Activated CD8-positive, alpha-beta memory T cell treated with anti-CD3 and anti-CD28 coated beads, Interleukin-2, amount 50 U/mL, for 4 hours (primary cell): ENCODE data around the gene CTNND1.
"Not testable (repeated sequence)": the region's sequence is repeated elsewhere in the genome, so short reads cannot be mapped to it uniquely, and the experiment has no call there.

Source experiments
- DNase-seq: peaks from one replicate; pipeline ENCODE4 v3.0.0-alpha.2; 2020

Gene CTNND1, protein sequence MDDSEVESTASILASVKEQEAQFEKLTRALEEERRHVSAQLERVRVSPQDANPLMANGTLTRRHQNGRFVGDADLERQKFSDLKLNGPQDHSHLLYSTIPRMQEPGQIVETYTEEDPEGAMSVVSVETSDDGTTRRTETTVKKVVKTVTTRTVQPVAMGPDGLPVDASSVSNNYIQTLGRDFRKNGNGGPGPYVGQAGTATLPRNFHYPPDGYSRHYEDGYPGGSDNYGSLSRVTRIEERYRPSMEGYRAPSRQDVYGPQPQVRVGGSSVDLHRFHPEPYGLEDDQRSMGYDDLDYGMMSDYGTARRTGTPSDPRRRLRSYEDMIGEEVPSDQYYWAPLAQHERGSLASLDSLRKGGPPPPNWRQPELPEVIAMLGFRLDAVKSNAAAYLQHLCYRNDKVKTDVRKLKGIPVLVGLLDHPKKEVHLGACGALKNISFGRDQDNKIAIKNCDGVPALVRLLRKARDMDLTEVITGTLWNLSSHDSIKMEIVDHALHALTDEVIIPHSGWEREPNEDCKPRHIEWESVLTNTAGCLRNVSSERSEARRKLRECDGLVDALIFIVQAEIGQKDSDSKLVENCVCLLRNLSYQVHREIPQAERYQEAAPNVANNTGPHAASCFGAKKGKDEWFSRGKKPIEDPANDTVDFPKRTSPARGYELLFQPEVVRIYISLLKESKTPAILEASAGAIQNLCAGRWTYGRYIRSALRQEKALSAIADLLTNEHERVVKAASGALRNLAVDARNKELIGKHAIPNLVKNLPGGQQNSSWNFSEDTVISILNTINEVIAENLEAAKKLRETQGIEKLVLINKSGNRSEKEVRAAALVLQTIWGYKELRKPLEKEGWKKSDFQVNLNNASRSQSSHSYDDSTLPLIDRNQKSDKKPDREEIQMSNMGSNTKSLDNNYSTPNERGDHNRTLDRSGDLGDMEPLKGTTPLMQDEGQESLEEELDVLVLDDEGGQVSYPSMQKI

DNA sequence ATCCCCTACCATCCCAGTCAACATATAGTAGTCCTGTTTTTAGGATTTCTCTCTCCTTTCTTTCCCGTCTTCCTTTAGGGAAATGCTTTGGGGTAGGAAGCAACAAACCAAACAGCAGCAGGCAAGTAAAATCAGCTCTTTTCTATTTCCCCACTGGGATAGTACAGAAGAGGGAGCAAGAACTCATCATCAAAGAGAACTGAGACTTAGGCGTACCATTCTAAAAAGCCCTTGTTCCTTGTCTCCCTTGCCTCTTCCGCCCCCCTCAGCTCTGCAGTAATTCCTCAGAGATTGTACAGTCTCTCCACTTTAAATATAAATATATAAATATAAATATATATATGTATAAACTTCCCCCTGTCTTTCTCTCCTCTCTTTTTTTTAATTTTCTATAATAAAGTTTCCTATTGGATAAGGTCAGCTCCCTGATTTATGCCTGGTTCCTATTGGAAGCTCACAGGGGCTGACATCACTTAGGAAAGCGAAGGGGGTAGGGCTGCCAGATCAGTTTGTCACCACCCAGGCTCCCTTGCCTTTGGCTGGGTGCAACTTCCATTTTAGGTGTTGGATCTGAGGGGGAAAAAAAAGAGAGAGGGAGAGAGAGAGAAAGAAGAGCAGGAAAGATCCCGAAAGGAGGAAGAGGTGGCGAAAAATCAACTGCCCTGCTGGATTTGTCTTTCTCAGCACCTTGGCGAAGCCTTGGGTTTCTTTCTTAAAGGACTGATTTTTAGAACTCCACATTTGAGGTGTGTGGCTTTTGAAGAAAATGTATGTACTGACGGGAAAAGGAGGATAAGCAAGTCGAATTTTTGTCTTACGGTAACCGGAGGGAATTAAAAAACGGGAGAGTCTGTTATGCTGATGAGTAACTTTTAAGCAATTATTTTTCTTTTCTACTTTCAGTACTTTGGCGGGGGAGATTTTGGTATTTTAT lies at the start of gene CTNND1:
TSS of gene CTNND1 (plus strand) at position 502 of the 934 bp plus-strand sequence. CDS start 29,677 bp downstream, outside the sequence.
- no peak for DNase-seq

DNA sequence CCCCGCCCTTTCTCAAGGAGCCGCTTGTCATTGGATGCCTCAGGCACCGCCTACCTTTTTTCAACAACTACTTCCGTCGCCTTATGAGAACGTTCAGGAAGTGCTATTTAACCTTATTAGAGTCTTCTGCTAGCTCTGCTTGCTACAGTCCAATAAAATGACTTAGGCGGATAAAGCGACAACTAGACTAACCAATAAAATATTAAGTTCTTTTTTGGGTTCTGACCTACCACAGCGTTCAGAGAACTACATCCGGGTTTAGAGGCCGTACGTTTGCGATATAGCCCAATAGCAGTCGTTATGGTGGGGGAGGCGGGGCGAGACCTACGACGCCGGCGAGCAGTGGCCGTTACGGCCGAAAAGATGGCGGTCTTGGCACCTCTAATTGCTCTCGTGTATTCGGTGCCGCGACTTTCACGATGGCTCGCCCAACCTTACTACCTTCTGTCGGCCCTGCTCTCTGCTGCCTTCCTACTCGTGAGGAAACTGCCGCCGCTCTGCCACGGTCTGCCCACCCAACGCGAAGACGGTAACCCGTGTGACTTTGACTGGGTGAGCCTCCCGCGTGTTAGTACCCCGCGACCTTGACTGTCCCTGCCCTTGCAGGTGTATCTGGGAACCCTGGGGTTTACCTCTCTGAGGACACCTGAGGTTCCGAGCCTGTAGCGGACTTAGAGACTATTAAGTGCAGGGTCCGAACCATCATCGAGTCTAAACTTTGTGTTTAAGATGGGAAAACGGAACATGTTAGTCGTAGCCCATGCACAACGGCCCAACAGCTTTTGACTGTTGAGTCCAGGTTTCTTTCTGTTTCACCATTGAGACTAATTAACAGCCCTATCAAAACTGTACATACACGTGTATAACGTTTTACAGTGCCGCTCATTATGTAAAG lies 49.1 kb upstream of the CTNND1 start, which contains the start of gene TMX2:
TSS of gene TMX2 (plus strand) at position 338 of the 895 bp plus-strand sequence. CDS start at position 364, 26 bp downstream.
- DNase-seq = peak; percentile 86

DNA sequence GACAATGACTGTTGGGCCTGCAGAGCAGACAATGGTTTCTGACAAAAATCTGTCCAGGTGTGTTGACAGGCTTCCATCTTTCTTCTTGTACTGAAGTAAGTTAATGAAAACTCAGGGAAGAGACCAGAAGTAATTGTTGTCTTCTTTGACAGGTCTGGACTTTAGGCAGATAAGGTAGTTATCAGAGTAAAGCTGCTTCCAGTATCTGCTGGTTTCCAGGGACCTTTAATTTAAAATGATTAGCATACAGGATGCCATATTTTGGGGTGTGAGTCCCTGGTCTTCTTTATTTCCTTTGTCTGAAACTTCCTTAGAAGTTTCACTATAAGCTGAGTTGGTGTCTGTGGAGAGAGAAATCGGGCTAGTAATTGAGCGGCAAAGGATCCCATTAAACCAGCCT lies 47.8 kb upstream of the CTNND1 start:
- DNase-seq = no peak

DNA sequence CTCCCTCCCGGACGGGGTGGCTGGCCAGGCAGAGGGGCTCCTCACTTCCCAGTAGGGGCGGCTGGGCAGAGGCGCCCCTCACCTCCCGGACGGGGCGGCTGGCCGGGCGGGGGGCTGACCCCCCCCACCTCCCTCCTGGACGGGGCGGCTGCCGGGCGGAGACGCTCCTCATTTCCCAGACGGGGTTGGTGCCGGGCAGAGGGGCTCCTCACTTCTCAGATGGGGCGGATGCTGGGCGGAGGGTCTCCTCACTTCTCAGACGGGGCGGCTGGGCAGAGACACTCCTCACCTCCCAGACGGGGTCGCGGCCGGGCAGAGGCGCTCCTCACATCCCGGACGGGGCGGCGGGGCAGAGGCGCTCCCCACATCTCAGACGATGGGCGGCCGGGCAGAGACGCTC lies 44.9 kb upstream of the CTNND1 start:
- DNase-seq = not testable (repeated sequence)

DNA sequence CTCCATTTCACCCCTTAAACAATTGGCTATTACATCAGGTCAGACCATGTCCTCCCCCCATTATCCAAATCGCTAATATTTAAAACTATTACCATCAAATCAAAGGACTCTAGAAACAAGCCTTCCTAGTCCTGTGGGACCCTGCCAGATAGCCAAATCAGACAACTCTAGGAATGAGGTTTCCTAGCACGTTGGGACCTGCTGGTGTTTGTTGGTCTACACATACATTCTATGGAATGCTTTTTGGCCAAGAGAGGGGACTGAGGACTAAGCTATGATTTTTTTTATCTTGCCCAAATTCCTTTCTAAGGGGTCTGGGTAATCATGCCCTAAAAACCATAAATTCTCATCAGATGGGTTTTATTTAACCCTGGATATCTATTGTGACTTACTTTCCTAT lies 34.4 kb upstream of the CTNND1 start:
- no peak for DNase-seq

DNA sequence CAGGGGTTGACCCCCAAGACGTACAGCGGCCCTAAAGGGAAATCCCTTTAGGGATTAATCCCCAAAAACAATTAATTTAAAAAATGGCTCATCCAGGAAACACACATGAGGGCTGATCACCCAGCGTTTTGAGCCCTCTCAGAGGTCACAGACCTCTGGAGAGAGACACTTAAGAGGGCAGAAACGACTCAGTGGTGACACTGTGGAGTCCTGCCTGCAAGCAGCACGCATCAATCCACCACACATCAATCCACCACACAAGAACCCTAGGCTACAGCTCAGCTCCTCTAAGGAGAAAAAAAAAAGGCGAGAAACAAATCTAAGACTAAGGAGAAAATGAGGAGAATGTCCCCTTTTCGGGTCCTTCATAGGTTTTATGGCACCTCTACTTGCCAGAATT lies 32.8 kb upstream of the CTNND1 start:
- DNase-seq = no peak

DNA sequence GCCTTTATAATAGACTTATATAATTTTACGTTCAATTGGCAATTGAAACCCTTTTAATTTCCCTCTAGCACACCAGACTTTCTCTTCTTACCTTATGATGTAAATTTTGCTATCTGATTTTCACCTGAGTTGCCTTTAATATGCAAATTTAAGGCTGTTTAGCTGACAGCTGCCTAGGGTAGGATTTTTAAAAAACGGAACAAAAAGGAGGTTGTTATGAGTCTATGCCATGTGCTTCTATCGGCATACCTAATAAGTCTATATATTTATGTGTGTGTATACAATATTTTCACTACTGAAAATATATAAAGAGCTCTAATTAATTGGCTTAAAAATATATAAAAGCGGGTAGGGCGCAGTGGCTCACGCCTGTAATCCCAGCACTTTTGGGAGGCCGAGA lies 32.1 kb upstream of the CTNND1 start:
- no peak for DNase-seq

DNA sequence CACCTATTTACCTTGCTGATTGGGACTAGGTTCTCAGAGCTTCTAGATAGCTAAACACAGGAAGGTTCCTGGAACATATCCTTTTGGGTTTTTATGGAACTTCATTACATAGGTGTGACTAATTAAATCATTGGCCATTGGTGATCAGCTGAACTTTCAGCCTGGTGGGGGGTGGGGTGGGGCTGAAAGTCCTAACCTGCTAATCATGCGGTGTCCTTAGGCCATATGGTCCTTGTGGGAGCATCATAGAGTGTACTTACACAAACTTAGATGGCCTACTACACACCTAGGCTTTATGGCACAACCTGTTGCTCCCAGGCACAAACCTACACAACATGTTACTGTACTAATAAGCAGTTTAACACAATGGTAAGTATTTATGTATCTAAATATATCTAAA lies 28.9 kb upstream of the CTNND1 start:
- DNase-seq = no peak

DNA sequence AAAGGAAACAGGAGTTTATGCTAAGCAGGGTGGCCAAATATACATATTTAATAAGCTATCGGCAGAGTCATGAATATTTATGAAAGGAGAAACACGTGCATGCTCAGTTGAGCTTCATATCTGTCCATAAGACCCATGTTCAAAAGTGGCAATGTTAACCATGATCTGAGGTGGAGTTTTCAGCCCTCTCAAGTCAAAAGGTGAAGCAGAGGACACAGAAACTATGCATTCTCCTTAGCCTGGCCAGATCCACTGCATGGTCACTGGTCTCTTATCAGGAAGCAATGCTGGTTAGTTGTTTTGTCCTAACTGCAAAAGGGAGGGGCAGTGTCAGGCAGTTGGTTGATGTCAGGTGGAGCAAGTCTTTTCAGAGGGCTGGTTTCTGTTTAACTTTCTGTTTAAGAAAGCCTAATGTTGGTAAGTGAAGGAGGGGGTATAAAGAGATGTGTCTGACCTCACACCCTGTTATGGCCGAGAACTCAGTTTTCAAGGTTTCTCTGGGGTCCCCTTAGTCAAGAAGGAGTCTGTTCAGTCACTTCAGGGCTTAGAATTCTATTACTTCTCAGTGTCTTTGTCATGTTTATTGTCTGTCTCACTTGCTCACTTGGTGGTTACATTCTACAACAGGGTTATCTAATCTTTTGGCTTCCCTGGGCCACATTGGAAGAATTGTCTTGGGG lies 25.8 kb upstream of the CTNND1 start:
- no peak for DNase-seq

DNA sequence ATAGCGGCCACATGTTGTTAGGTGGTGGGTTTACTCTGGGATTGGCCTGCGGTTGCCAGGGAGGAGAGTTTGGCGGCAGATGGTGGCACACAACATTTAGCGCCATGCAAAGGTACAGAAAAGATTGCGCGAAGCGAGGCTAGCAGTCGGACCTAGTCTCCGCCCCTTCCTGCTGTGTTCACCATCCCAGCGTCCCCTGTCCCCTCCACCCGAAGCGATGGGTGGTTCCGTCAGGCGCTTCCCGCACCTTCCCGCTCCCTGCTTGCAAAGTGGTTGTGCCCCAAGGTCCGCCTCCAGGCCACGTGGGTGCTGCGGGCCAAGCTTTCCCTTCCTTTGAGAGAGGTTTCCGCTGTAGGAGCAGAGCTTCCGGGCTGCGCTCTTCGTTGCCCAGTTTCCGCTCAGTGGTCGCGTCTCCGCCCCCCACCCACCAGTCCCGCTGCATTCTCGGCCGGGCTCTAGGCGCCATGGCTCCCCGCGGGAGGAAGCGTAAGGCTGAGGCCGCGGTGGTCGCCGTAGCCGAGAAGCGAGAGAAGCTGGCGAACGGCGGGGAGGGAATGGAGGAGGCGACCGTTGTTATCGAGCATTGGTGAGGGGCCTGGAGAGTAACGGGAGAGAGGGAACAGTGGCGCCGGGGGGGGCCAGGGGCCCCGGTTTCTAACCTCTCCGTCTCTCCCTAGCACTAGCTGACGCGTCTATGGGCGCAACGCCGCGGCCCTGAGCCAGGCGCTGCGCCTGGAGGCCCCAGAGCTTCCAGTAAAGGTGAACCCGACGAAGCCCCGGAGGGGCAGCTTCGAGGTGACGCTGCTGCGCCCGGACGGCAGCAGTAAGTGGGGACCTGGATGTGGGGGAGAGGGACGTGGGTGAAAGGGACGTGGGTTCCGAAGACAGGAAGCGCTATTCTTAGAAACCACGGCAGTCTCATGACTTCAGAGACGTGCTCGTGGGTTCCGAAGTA lies 20.2 kb upstream of the CTNND1 start, which contains the start of gene SELENOH:
TSS of gene SELENOH (plus strand) at position 360 of the 955 bp plus-strand sequence. CDS start at position 465, 105 bp downstream.
- peak; percentile 89 for DNase-seq

DNA sequence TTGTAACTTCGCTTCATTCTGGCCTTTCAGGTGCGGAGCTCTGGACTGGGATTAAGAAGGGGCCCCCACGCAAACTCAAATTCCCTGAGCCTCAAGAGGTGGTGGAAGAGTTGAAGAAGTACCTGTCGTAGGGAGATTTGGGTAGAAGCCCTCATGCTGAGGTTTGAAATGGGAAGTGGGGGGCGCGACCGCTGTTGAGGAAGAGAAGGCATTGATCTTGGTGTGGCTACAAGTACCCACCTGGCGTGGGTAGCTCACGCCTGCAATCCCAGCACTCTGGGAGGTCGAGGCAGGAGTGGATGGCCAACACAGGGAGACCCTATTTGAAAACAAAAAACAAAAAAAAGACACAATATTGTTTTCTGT lies 19.5 kb upstream of the CTNND1 start:
- DNase-seq = no peak

DNA sequence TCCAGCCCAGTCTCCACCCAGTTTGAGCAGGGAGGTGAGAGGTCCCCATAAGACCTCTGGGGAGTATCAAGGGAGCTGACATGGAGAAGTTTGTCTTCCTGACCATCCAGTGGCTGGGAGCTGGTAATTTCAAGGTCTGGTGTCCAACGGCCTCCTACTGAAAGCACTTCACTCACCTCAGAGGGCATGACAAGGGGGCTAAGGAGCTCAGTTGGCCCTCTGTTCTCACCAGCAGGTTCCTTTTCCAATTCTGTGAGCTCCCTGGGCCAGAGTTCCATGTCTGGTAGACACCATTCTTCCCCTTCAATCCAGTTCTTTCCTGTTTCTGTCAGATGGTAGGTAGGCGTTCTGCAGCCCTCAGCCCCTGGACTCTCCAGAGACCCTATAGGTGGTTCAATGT lies 17.2 kb upstream of the CTNND1 start:
- DNase-seq = no peak

DNA sequence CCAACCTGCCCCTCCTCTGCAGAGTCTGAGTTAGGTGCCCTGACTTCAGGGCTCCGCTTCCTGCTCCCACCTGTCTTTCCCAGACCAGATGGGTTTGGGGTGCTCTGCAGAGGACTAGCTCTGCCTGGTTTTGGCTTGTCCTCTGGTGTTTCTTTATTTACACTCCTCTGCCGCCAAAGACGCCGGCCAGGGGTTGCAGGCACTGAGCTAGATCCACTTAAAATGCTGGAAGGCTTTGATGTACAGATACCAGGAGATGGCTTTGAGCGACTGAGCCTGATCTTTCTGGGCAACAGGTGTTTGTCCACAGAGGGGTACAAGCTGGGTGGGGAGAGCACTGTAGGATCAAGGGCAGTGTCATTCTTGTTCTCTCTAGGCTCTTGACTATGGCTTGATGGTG lies 16.4 kb upstream of the CTNND1 start:
- no peak for DNase-seq

DNA sequence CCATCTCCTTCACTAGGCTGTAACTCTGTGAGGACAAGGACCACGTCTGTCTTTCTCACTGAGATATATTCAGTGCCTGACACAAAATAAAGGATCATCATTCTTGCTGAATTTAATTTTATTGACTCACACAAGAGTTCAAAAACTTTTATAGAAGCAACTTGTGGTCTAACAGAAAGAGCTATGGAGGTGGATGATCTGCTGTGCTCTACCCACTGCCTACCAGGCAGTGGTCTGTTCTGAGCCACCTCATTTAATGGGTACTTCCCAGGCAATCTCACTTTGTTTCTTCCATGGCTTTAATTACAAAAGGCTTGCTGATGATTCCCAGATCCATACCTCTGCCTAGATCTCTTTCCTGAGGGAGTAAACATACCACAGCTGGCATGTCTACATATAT lies 14.7 kb upstream of the CTNND1 start:
- no peak for DNase-seq

DNA sequence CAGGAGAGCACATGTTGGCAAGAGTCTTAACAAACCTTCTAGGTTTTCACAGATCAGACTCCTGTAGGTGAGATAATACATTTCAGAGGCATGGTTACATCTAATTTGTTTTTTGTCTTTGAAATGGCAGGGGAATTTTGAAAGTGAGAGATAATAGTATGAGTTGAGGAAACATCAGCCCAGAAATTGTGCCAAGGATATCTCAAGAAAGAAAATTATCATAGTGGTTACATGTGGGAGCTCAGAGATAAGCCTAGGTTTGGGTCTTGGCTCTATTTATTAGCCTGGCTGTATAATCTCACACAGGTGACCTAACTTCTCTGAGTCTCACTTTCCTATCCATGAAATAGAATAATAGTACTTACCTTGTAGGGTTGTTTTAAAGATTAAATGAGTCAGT lies 10.4 kb upstream of the CTNND1 start:
- DNase-seq = no peak

DNA sequence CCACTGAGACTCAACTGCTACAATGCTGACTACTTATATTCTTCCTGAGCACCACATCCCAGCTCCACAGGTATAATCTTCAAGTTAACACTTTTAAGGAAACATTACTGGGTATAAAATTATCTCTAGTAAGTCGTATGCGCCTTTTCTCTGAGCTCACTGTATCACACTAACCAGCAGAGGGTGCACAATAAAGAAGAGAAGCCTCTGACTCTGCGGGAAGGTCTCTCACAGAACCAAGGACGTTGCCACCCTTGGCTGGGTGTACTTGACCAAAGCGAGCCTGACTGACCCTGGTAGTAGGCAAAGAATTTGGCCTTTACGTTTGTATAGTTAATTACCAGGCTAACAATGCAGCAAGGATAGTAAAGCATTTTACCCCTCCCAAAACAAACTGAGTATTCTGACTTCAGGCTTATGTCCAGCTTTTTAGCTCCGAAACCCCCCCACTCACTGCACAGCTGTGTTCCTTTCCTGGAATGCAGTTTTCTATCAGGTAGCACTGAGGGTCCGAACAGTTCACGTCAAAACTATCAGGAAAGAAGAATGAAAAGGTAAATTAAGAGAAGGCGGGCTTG lies 9.8 kb upstream of the CTNND1 start, which contains the start of gene BTBD18:
TSS of gene BTBD18 (minus strand) at position 144 of the 578 bp plus-strand sequence. CDS start 631 bp downstream, outside the sequence.
- DNase-seq = no peak

DNA sequence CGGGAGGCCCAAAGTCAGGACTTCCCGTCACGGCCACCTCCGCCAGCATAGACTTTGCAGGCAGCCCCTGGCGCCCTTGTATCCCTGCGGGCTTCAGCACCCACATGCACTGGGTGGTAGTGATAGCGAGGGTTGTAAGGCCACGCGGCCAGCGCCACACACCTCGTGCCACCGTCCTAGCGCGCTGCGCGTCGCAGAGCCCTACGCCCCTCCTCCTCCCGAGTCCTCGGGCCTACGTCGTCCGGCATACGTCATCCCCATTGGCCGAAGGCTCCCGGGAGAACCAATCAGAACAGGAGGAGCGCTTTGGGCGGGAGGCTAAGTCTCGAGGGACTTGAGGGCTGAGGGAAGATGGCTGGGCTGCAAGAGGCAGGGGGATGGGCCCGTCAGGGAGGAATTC lies 8.6 kb upstream of the CTNND1 start:
- DNase-seq = no peak

DNA sequence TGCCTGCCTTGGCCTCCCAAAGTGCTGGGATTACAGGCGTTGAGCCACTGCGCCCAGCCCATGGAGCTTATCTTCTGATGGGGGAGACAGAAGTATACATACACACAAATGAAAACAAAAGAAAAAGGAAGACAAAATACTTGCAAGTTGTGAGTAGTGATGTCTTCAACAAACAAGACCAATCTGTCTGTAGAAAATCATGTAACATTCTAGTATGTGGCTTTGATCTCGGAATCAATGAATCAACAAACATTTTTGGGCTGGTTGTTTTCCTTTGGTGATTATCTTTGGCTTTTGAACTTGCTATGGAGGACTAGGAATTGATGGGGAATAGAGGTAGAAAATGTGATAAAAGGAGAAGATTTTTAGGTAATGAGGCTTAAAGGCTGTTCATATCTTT lies 3.4 kb upstream of the CTNND1 start:
- DNase-seq = no peak
